GM23338 (cell line): ENCODE results near the gene ATP9B. TPM values are rescaled to one million over a fixed set of nuclear protein-coding genes. Genes with fewer than 3 reads are reported as not detected.

Source experiments
- ATAC-seq: fragments of 200-7000 bp; cut with Tn5 transposase; 3 replicates; pipeline ENCODE4 v1.9.1; 2020
- DNase-seq: peaks from one replicate; pipeline ENCODE4 v3.0.0-alpha.2; 2015; ENCODE audit warnings: low spot score
- H2AFZ ChIP-seq: fragments of 200-600 bp; sonication (generic); 2 replicates; pipeline ENCODE4 v1.8.0; 2016; ENCODE audit warnings: antibody characterized with exemption, mild to moderate bottlenecking, moderate library complexity
- H3F3A ChIP-seq: fragments of 200-600 bp; sonication (generic); replicated peaks from 2 replicates; pipeline ENCODE4 v1.8.0; 2017; ENCODE audit warnings: antibody characterized with exemption, mixed run types, low read depth
- H3K27ac ChIP-seq: fragments of 200-600 bp; sonication (generic); 2 replicates; pipeline ENCODE4 v1.6.1; 2016; ENCODE audit warnings: low read depth
- H3K27me3 ChIP-seq: fragments of 200-600 bp; sonication (generic); 2 replicates; pipeline ENCODE4 v1.8.0; 2016; ENCODE audit warnings: mild to moderate bottlenecking, mixed run types, moderate library complexity; ENCODE audit not compliant: insufficient read depth
- H3K36me3 ChIP-seq: fragments of 200-600 bp; sonication (generic); 2 replicates; pipeline ENCODE4 v1.8.0; 2016; ENCODE audit warnings: mild to moderate bottlenecking; ENCODE audit not compliant: insufficient read depth
- H3K4me1 ChIP-seq: fragments of 200-600 bp; sonication (generic); 2 replicates; pipeline ENCODE4 v1.8.0; 2016; ENCODE audit warnings: mild to moderate bottlenecking, moderate library complexity; ENCODE audit not compliant: insufficient read depth
- H3K4me2 ChIP-seq: fragments of 200-600 bp; sonication (generic); 2 replicates; pipeline ENCODE4 v1.7.1; 2017; ENCODE audit warnings: mixed run types
- H3K4me3 ChIP-seq: fragments of 200-600 bp; sonication (generic); 2 replicates; pipeline ENCODE4 v1.6.1; 2016; ENCODE audit warnings: mixed run types
- H3K79me2 ChIP-seq: fragments of 200-600 bp; sonication (generic); replicated peaks from 2 replicates; pipeline ENCODE4 v1.8.0; 2017; ENCODE audit warnings: mild to moderate bottlenecking; ENCODE audit not compliant: insufficient read depth
- H3K9me2 ChIP-seq: fragments of 200-600 bp; sonication (generic); 2 replicates; pipeline ENCODE4 v1.8.0; 2017; ENCODE audit not compliant: insufficient read depth
- H4K20me1 ChIP-seq: fragments of 200-600 bp; sonication (generic); replicated peaks from 2 replicates; pipeline ENCODE4 v1.8.0; 2017; ENCODE audit warnings: mild to moderate bottlenecking; ENCODE audit not compliant: insufficient read depth
- H3K27ac Mint-ChIP-seq: 2 replicates; pipeline ENCODE4 v1.8.0; 2020; ENCODE audit warnings: inconsistent platforms, mild to moderate bottlenecking, moderate library complexity, mixed read lengths
- H3K27me3 Mint-ChIP-seq: 3 replicates; pipeline ENCODE4 v1.8.0; 2022; ENCODE audit warnings: low read depth, mild to moderate bottlenecking, moderate library complexity, mixed read lengths, inconsistent platforms; ENCODE audit not compliant: insufficient read depth, poor library complexity
- H3K36me3 Mint-ChIP-seq: 3 replicates; pipeline ENCODE4 v1.8.0; 2021; ENCODE audit warnings: low read depth, mild to moderate bottlenecking, inconsistent platforms, moderate library complexity, mixed read lengths
- H3K4me1 Mint-ChIP-seq: 3 replicates; pipeline ENCODE4 v1.8.0; 2020; ENCODE audit warnings: mild to moderate bottlenecking, inconsistent platforms, mixed read lengths
- H3K4me3 Mint-ChIP-seq: 3 replicates; pipeline ENCODE4 v1.8.0; 2021; ENCODE audit warnings: moderate library complexity, mild to moderate bottlenecking, inconsistent platforms, mixed read lengths
- H3K9me3 Mint-ChIP-seq: 3 replicates; pipeline ENCODE4 v1.8.0; 2020; ENCODE audit warnings: moderate library complexity, mild to moderate bottlenecking, inconsistent platforms, mixed read lengths
- CREB1 ChIP-seq: fragments of 250-450 bp; sonication (Bioruptor Pico); IDR thresholded peaks from 2 replicates; pipeline ENCODE4 v1.5.0; 2020; ENCODE audit warnings: low read depth, mild to moderate bottlenecking, moderate library complexity
- EZH2 ChIP-seq: fragments of 200-600 bp; sonication (generic); IDR thresholded peaks from one replicate; pipeline ENCODE4 v1.8.0; 2017; ENCODE audit warnings: antibody characterized with exemption, mild to moderate bottlenecking, low read depth; ENCODE audit not compliant: unreplicated experiment
- EZH2phosphoT487 ChIP-seq: fragments of 200-600 bp; sonication (generic); IDR thresholded peaks from one replicate; pipeline ENCODE4 v1.8.1; 2018; ENCODE audit warnings: antibody characterized with exemption; ENCODE audit not compliant: unreplicated experiment
- JUNB ChIP-seq: IDR thresholded peaks from one replicate; pipeline ENCODE4 v1.6.1; 2016; ENCODE audit warnings: antibody characterized with exemption; ENCODE audit not compliant: unreplicated experiment
- NANOG ChIP-seq: IDR thresholded peaks from 2 replicates; pipeline ENCODE4 v1.6.1; 2016; ENCODE audit warnings: antibody characterized with exemption, borderline replicate concordance
- POLR2AphosphoS5 ChIP-seq: IDR thresholded peaks from 2 replicates; pipeline ENCODE4 v1.6.1; 2016; ENCODE audit warnings: antibody characterized with exemption, low read depth
- STAT1 ChIP-seq: IDR thresholded peaks from one replicate; pipeline ENCODE4 v1.6.1; 2016; ENCODE audit warnings: antibody characterized with exemption; ENCODE audit not compliant: unreplicated experiment
- ZNF114 ChIP-seq: fragments of 250-450 bp; sonication (Bioruptor Pico); IDR thresholded peaks from 2 replicates; pipeline ENCODE4 v1.5.0; 2020; ENCODE audit warnings: mild to moderate bottlenecking, moderate library complexity
- ZNF331 ChIP-seq: fragments of 250-450 bp; sonication (Bioruptor Pico); IDR thresholded peaks from 2 replicates; pipeline ENCODE4 v1.5.0; 2020; ENCODE audit warnings: low read depth, mild to moderate bottlenecking, moderate library complexity
- polyA plus RNA-seq: library from polyadenylated mRNA; unstranded; fragments of >200 nt; fragmentation: Nextera tagmentation; extraction: Ambion mirVana; gene quantifications from 2 replicates; pipeline ENCODE4 v1.2.1, GENCODE V29; 2016
- total RNA-seq: library from RNA; depleted of rRNA; stranded (reverse); fragments of >200 nt; shearing (Covaris generic); gene quantifications from 2 replicates; pipeline ENCODE4 v1.2.3, GENCODE V29; 2014
- TF ChIP-seq, protein P1 (sequence below): fragments of 250-450 bp; sonication (Bioruptor Pico); IDR thresholded peaks from 2 replicates; pipeline ENCODE4 v1.5.0; 2020; ENCODE audit warnings: mild to moderate bottlenecking, moderate library complexity
- TF ChIP-seq, protein P2 (sequence below): IDR thresholded peaks from 2 replicates; pipeline ENCODE4 v1.6.1; 2016; ENCODE audit warnings: antibody characterized with exemption
- TF ChIP-seq, protein P3 (sequence below): IDR thresholded peaks from one replicate; pipeline ENCODE4 v1.6.1; 2018; ENCODE audit warnings: antibody characterized with exemption; ENCODE audit not compliant: unreplicated experiment
- TF ChIP-seq, protein P4 (sequence below), 2 experiments: fragments of 200-600 bp in 1 of 2; sonication (generic) in 1 of 2; conservative IDR thresholded peaks; 2 replicates each; pipeline versions ENCODE4 v1.5.1 to v1.6.1; 2016 to 2017; ENCODE audit warnings: antibody characterized with exemption in 2 of 2, low read depth in 2 of 2, mild to moderate bottlenecking in 2 of 2, moderate library complexity in 1 of 2

The ATP9B gene
- total and polyA plus RNA-seq, 2 experiments from 2014 or later, result 14.2 to 25.6 TPM

DNA sequence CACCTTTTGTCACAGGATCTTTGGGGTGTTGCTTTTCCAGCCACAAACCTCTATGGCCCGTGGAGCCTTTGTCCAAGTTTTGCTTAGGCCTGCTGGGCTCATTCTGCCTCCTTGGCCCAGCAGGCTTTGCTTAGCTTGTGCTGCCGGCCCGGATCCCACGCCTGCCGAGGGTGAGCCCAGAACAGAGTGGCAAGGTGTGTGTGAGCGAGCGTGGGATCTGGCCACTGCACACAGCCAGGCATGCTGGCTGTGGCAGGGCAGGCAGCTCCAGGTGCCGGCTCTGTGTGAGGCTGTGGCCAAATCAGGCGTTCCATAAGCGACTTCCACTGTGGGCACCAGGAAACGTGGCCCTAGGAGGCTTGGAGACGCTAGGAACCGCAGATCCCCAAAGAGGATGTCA lies 97.5 kb downstream of the ATP9B start:
- Mint-ChIP-seq H3K4me1 (peaks cover 10% of the 10 kb centered on the region), H3K36me3 (peaks cover 30% of the 10 kb centered on the region), H3K9me3 (no peaks in the 10 kb centered on the region), H3K27me3 (peaks cover 3% of the 10 kb centered on the region), H3K4me3 (no peak overlapping the region), H3K27ac (no peak overlapping the region)
- Histone ChIP-seq H2AFZ (no peak overlapping the region), H3K4me1 (no peaks in the 10 kb centered on the region), H3K36me3 (no peaks in the 10 kb centered on the region), H4K20me1 (no peaks in the 10 kb centered on the region), H3K27ac (no peak overlapping the region), H3K27me3 (no peaks in the 10 kb centered on the region), H3K79me2 (no peaks in the 10 kb centered on the region), H3F3A (no peaks in the 10 kb centered on the region), H3K9me2 (no peaks in the 10 kb centered on the region), H3K4me2 (no peak overlapping the region), H3K4me3 (no peak overlapping the region)
- no peak for ATAC-seq
- DNase-seq, result no peak
- TF ChIP-seq, protein P1, sequence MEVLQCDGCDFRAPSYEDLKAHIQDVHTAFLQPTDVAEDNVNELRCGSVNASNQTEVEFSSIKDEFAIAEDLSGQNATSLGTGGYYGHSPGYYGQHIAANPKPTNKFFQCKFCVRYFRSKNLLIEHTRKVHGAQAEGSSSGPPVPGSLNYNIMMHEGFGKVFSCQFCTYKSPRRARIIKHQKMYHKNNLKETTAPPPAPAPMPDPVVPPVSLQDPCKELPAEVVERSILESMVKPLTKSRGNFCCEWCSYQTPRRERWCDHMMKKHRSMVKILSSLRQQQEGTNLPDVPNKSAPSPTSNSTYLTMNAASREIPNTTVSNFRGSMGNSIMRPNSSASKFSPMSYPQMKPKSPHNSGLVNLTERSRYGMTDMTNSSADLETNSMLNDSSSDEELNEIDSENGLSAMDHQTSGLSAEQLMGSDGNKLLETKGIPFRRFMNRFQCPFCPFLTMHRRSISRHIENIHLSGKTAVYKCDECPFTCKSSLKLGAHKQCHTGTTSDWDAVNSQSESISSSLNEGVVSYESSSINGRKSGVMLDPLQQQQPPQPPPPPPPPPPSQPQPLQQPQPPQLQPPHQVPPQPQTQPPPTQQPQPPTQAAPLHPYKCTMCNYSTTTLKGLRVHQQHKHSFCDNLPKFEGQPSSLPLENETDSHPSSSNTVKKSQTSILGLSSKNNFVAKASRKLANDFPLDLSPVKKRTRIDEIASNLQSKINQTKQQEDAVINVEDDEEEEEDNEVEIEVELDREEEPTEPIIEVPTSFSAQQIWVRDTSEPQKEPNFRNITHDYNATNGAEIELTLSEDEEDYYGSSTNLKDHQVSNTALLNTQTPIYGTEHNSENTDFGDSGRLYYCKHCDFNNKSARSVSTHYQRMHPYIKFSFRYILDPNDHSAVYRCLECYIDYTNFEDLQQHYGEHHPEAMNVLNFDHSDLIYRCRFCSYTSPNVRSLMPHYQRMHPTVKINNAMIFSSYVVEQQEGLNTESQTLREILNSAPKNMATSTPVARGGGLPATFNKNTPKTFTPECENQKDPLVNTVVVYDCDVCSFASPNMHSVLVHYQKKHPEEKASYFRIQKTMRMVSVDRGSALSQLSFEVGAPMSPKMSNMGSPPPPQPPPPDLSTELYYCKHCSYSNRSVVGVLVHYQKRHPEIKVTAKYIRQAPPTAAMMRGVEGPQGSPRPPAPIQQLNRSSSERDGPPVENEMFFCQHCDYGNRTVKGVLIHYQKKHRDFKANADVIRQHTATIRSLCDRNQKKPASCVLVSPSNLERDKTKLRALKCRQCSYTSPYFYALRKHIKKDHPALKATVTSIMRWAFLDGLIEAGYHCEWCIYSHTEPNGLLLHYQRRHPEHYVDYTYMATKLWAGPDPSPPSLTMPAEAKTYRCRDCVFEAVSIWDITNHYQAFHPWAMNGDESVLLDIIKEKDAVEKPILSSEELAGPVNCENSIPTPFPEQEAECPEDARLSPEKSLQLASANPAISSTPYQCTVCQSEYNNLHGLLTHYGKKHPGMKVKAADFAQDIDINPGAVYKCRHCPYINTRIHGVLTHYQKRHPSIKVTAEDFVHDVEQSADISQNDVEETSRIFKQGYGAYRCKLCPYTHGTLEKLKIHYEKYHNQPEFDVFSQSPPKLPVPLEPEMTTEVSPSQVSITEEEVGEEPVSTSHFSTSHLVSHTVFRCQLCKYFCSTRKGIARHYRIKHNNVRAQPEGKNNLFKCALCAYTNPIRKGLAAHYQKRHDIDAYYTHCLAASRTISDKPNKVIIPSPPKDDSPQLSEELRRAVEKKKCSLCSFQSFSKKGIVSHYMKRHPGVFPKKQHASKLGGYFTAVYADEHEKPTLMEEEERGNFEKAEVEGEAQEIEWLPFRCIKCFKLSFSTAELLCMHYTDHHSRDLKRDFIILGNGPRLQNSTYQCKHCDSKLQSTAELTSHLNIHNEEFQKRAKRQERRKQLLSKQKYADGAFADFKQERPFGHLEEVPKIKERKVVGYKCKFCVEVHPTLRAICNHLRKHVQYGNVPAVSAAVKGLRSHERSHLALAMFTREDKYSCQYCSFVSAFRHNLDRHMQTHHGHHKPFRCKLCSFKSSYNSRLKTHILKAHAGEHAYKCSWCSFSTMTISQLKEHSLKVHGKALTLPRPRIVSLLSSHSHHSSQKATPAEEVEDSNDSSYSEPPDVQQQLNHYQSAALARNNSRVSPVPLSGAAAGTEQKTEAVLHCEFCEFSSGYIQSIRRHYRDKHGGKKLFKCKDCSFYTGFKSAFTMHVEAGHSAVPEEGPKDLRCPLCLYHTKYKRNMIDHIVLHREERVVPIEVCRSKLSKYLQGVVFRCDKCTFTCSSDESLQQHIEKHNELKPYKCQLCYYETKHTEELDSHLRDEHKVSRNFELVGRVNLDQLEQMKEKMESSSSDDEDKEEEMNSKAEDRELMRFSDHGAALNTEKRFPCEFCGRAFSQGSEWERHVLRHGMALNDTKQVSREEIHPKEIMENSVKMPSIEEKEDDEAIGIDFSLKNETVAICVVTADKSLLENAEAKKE, result no peak
- no peak for TF ChIP-seq NANOG
- no peak for TF ChIP-seq ZNF331 (CRISPR knock-in tag)
- TF ChIP-seq EZH2phosphoT487, result no peak
- TF ChIP-seq JUNB, result no peak
- TF ChIP-seq EZH2, result no peak
- no peak for TF ChIP-seq POLR2AphosphoS5
- TF ChIP-seq, protein P2, sequence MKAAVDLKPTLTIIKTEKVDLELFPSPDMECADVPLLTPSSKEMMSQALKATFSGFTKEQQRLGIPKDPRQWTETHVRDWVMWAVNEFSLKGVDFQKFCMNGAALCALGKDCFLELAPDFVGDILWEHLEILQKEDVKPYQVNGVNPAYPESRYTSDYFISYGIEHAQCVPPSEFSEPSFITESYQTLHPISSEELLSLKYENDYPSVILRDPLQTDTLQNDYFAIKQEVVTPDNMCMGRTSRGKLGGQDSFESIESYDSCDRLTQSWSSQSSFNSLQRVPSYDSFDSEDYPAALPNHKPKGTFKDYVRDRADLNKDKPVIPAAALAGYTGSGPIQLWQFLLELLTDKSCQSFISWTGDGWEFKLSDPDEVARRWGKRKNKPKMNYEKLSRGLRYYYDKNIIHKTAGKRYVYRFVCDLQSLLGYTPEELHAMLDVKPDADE, result no peak
- TF ChIP-seq CREB1 (CRISPR knock-in tag), result no peak
- TF ChIP-seq ZNF114 (CRISPR knock-in tag), result no peak
- TF ChIP-seq, protein P3, sequence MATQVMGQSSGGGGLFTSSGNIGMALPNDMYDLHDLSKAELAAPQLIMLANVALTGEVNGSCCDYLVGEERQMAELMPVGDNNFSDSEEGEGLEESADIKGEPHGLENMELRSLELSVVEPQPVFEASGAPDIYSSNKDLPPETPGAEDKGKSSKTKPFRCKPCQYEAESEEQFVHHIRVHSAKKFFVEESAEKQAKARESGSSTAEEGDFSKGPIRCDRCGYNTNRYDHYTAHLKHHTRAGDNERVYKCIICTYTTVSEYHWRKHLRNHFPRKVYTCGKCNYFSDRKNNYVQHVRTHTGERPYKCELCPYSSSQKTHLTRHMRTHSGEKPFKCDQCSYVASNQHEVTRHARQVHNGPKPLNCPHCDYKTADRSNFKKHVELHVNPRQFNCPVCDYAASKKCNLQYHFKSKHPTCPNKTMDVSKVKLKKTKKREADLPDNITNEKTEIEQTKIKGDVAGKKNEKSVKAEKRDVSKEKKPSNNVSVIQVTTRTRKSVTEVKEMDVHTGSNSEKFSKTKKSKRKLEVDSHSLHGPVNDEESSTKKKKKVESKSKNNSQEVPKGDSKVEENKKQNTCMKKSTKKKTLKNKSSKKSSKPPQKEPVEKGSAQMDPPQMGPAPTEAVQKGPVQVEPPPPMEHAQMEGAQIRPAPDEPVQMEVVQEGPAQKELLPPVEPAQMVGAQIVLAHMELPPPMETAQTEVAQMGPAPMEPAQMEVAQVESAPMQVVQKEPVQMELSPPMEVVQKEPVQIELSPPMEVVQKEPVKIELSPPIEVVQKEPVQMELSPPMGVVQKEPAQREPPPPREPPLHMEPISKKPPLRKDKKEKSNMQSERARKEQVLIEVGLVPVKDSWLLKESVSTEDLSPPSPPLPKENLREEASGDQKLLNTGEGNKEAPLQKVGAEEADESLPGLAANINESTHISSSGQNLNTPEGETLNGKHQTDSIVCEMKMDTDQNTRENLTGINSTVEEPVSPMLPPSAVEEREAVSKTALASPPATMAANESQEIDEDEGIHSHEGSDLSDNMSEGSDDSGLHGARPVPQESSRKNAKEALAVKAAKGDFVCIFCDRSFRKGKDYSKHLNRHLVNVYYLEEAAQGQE, result no peak
- TF ChIP-seq, protein P4, sequence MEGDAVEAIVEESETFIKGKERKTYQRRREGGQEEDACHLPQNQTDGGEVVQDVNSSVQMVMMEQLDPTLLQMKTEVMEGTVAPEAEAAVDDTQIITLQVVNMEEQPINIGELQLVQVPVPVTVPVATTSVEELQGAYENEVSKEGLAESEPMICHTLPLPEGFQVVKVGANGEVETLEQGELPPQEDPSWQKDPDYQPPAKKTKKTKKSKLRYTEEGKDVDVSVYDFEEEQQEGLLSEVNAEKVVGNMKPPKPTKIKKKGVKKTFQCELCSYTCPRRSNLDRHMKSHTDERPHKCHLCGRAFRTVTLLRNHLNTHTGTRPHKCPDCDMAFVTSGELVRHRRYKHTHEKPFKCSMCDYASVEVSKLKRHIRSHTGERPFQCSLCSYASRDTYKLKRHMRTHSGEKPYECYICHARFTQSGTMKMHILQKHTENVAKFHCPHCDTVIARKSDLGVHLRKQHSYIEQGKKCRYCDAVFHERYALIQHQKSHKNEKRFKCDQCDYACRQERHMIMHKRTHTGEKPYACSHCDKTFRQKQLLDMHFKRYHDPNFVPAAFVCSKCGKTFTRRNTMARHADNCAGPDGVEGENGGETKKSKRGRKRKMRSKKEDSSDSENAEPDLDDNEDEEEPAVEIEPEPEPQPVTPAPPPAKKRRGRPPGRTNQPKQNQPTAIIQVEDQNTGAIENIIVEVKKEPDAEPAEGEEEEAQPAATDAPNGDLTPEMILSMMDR (conservative IDR thresholded peaks at IDR 0.05; ENCODE audit: low read depth in 2 of 2), result no peak
- no peak for TF ChIP-seq STAT1
